ENCODE results near the gene FBLL1.

The FBLL1 gene

DNA sequence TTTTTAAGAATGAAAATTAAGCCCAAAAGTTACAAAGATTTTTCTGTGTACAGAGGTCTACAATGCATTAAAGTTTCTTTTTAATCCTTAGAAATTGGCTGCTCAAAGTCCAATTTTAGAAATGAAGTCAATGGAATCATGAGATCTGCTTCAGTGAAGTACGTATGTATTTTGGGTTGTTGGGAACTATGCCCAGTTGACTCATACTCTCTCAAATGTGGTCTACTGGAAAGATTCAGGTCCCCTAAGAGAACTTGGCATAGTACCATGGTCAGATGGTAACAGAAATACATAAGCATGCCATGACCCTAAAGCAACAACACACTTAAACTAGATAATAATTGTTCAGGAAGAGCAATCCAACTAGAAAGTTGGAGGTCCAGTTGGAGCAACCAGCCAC, 23.0 kb downstream of the FBLL1 start:
- no peak for DNase-seq
- Histone ChIP-seq H3K27ac (ENCODE audit: insufficient read depth in 1 of 2, low read depth in 1 of 2, low read length in 2 of 2, poor library complexity in 1 of 2, severe bottlenecking in 2 of 2) (no peak overlapping the region), H3K4me3 (ENCODE audit: control insufficient read depth in 1 of 7, extremely low read depth in 1 of 7, insufficient read depth in 4 of 7, low read depth in 2 of 7, low read length in 6 of 7) (no peak overlapping the region), H3K4me1 (ENCODE audit: control extremely low read depth in 1 of 4, control insufficient read depth in 4 of 4, insufficient read depth in 4 of 4, low read length in 3 of 4) (no peaks in the 10 kb centered on the region), H3K27me3 (replicated peaks in 2 of 5; ENCODE audit: control insufficient read depth in 4 of 5, insufficient read depth in 5 of 5, low read length in 4 of 5) (no peaks in the 10 kb centered on the region), H3K9me3 (ENCODE audit: control extremely low read depth in 1 of 5, control insufficient read depth in 4 of 5, insufficient read depth in 2 of 5, low read depth in 1 of 5, low read length in 4 of 5) (no peaks in the 10 kb centered on the region), H3K36me3 (ENCODE audit: control insufficient read depth in 4 of 4, insufficient read depth in 4 of 4, low read length in 3 of 4) (peaks cover 21 to 65% (median 32%) of the 10 kb centered on the region in 4 experiments)
- POLR2A ChIA-PET: no interaction called here
- WGBS (ENCODE audit: insufficient coverage): no CpG with 5 or more reads among the region's 1 CpG
- CTCF ChIA-PET: no interaction called here

DNA sequence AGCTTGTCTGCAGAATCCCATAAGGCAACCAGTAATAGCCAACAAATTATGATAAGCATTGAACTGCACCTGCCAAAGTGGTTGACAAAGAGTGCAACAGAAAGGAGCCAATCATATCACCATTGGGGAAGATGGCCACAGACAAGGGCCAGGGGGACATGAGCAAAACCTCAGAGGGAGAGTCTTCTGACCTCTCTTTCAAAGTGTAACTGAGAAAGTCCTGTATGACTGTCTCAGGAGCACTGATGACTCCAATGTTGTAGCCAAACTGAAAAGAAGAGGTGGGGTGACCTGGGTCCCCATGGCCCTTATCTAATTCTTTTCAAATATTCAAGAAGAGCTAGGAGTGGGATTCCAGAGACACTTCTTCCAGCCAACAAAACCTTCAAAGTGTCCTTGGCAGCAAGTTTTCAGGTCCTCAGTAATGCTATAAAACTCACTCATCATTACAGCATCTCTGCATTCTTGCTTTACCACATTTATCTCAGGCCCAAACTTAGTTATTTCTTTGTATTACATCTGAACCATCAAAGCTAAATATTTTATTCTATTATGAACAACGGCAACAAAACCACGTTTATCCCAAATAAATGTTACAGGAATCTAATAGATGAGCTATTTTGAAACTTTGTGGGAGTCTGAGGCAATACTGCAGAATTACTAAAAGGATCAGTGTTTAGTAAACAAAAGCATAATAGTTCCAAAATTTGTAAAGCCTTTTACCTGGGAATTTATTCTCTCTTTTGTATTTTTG, 24.4 kb downstream of the FBLL1 start:
- Histone ChIP-seq H3K27me3 (replicated peaks in 2 of 5; ENCODE audit: control insufficient read depth in 4 of 5, insufficient read depth in 5 of 5, low read length in 4 of 5) (no peaks in the 10 kb centered on the region), H3K4me3 (ENCODE audit: control insufficient read depth in 1 of 7, extremely low read depth in 1 of 7, insufficient read depth in 4 of 7, low read depth in 2 of 7, low read length in 6 of 7) (no peak overlapping the region), H3K9me3 (ENCODE audit: control extremely low read depth in 1 of 5, control insufficient read depth in 4 of 5, insufficient read depth in 2 of 5, low read depth in 1 of 5, low read length in 4 of 5) (no peaks in the 10 kb centered on the region), H3K4me1 (ENCODE audit: control extremely low read depth in 1 of 4, control insufficient read depth in 4 of 4, insufficient read depth in 4 of 4, low read length in 3 of 4) (no peaks in the 10 kb centered on the region), H3K36me3 (ENCODE audit: control insufficient read depth in 4 of 4, insufficient read depth in 4 of 4, low read length in 3 of 4) (peaks cover 25 to 67% (median 37%) of the 10 kb centered on the region in 4 experiments), H3K27ac (ENCODE audit: insufficient read depth in 1 of 2, low read depth in 1 of 2, low read length in 2 of 2, poor library complexity in 1 of 2, severe bottlenecking in 2 of 2) (no peak overlapping the region)
- ChIA-PET CTCF (no interaction called here), POLR2A (no interaction called here)
- no CpG with 5 or more reads among the region's 2 CpGs for WGBS (ENCODE audit: insufficient coverage)
- no peak for DNase-seq

DNA sequence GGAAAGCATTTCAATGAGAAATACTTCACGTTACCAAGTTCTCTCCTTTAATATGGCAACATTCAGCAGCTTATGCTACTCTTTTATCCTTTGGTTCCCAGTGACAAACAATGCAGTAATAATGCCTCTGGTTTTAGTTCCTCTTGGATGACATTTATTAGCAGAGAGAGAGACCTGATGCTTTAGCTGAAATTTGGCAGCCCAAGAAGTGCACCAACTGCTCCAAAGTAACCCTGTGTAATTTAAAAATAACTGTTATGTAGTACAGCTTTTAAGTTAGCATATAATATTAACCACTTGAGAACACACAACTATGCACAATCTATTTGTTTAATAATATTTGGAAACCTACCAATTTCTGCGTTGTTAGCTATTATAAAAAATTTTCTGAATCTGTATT, 28.3 kb downstream of the FBLL1 start:
- H3K27ac ChIP-seq (ENCODE audit: insufficient read depth in 1 of 2, low read depth in 1 of 2, low read length in 2 of 2, poor library complexity in 1 of 2, severe bottlenecking in 2 of 2): no peak overlapping the region
- peaks cover 32 to 80% (median 55%) of the 10 kb centered on the region in 4 experiments for H3K36me3 ChIP-seq (ENCODE audit: control insufficient read depth in 4 of 4, insufficient read depth in 4 of 4, low read length in 3 of 4)
- no peaks in the 10 kb centered on the region for H3K27me3 ChIP-seq (replicated peaks in 2 of 5; ENCODE audit: control insufficient read depth in 4 of 5, insufficient read depth in 5 of 5, low read length in 4 of 5)
- DNase-seq: no peak
- no peak overlapping the region for H3K4me3 ChIP-seq (ENCODE audit: control insufficient read depth in 1 of 7, extremely low read depth in 1 of 7, insufficient read depth in 4 of 7, low read depth in 2 of 7, low read length in 6 of 7)
- no peaks in the 10 kb centered on the region for H3K9me3 ChIP-seq (ENCODE audit: control extremely low read depth in 1 of 5, control insufficient read depth in 4 of 5, insufficient read depth in 2 of 5, low read depth in 1 of 5, low read length in 4 of 5)
- CTCF ChIA-PET: interaction anchor here (0.8 kb wide), 1 partner anchor 13 kb away, joined by 3 read pairs; no protein-coding TSS in a partner anchor
- no CpG with 5 or more reads among the region's 2 CpGs for WGBS (ENCODE audit: insufficient coverage)
- POLR2A ChIA-PET: no interaction called here
- H3K4me1 ChIP-seq (ENCODE audit: control extremely low read depth in 1 of 4, control insufficient read depth in 4 of 4, insufficient read depth in 4 of 4, low read length in 3 of 4): no peaks in the 10 kb centered on the region

DNA sequence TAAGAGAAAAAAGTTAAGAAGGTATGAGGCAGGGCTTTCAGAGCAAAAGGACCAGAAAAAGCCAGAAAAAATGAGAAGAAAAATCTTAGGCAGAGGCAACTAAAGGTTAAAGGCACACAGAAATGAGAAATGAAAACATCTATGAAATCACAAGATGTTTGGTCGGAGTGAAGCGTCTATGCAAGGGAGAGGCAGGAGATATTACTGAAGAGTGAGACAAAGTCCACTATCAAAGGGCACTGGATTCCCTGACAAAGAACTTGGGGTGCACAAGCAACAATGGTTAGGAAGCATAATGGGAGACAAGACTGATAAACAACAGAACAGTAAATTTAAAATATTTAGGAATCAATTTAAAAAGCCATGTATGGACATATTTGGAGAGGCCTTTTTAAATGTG, 33.2 kb downstream of the FBLL1 start:
- CTCF ChIA-PET: no interaction called here
- H3K27ac ChIP-seq (ENCODE audit: insufficient read depth in 1 of 2, low read depth in 1 of 2, low read length in 2 of 2, poor library complexity in 1 of 2, severe bottlenecking in 2 of 2): no peak overlapping the region
- 100% methylated on average over 2 of the region's 2 CpGs for WGBS (ENCODE audit: insufficient coverage)
- no peak overlapping the region for H3K4me3 ChIP-seq (ENCODE audit: control insufficient read depth in 1 of 7, extremely low read depth in 1 of 7, insufficient read depth in 4 of 7, low read depth in 2 of 7, low read length in 6 of 7)
- no peaks in the 10 kb centered on the region for H3K27me3 ChIP-seq (replicated peaks in 2 of 5; ENCODE audit: control insufficient read depth in 4 of 5, insufficient read depth in 5 of 5, low read length in 4 of 5)
- DNase-seq: no peak
- POLR2A ChIA-PET: no interaction called here
- H3K36me3 ChIP-seq (ENCODE audit: control insufficient read depth in 4 of 4, insufficient read depth in 4 of 4, low read length in 3 of 4): peaks cover 27 to 80% (median 53%) of the 10 kb centered on the region in 4 experiments
- no peaks in the 10 kb centered on the region for H3K4me1 ChIP-seq (ENCODE audit: control extremely low read depth in 1 of 4, control insufficient read depth in 4 of 4, insufficient read depth in 4 of 4, low read length in 3 of 4)
- H3K9me3 ChIP-seq (ENCODE audit: control extremely low read depth in 1 of 5, control insufficient read depth in 4 of 5, insufficient read depth in 2 of 5, low read depth in 1 of 5, low read length in 4 of 5): no peaks in the 10 kb centered on the region

DNA sequence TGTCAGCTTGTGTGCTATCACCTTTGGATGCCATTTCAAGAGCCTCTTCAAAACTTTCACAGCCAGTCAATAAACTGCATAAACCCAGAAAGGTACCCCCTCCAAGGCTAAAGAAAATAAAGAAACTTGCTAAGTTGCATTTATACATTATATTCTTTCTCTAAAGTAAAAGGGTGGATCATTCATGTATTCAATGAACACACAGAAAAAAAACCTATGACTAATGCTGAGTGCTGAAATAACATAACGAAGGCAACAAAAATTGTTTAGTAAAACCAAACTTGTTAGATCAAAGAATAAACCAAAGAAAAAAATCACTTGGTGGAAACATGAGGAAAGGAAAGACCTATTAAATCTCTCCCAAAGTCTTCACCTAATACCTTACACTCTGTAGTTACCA, 34.9 kb downstream of the FBLL1 start:
- peaks cover 27 to 79% (median 53%) of the 10 kb centered on the region in 4 experiments for H3K36me3 ChIP-seq (ENCODE audit: control insufficient read depth in 4 of 4, insufficient read depth in 4 of 4, low read length in 3 of 4)
- CTCF ChIA-PET: no interaction called here

DNA sequence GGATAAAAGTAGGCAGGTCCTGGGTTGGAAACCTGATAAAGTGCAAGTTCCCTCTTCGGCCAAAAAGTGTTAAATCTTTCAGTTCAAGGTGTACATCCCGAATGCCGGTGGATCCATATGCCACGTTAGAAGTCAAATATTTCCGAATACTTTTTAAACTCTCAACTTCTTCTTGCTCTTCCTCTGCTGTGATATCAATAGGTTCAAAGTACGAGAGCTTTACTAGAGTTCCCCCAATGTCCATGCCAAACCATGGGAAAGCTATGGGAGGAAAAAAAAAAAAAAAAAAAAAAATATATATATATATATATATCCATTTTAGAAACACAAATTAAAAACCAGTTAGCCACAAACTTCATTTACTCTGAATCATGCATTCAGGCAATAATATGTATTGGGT, 39.6 kb downstream of the FBLL1 start:
- no peak for DNase-seq
- WGBS (ENCODE audit: insufficient coverage): 92% methylated on average over 5 of the region's 6 CpGs
- Histone ChIP-seq H3K4me1 (ENCODE audit: control extremely low read depth in 1 of 4, control insufficient read depth in 4 of 4, insufficient read depth in 4 of 4, low read length in 3 of 4) (no peaks in the 10 kb centered on the region), H3K4me3 (ENCODE audit: control insufficient read depth in 1 of 7, extremely low read depth in 1 of 7, insufficient read depth in 4 of 7, low read depth in 2 of 7, low read length in 6 of 7) (no peak overlapping the region), H3K27ac (ENCODE audit: insufficient read depth in 1 of 2, low read depth in 1 of 2, low read length in 2 of 2, poor library complexity in 1 of 2, severe bottlenecking in 2 of 2) (no peak overlapping the region), H3K9me3 (ENCODE audit: control extremely low read depth in 1 of 5, control insufficient read depth in 4 of 5, insufficient read depth in 2 of 5, low read depth in 1 of 5, low read length in 4 of 5) (no peaks in the 10 kb centered on the region), H3K36me3 (ENCODE audit: control insufficient read depth in 4 of 4, insufficient read depth in 4 of 4, low read length in 3 of 4) (peaks cover 19 to 44% (median 31%) of the 10 kb centered on the region in 4 experiments), H3K27me3 (replicated peaks in 2 of 5; ENCODE audit: control insufficient read depth in 4 of 5, insufficient read depth in 5 of 5, low read length in 4 of 5) (no peaks in the 10 kb centered on the region)
- POLR2A ChIA-PET: no interaction called here
- CTCF ChIA-PET: no interaction called here

More for the DNA sequence above, 34.9 kb downstream of the FBLL1 start:
- WGBS (ENCODE audit: insufficient coverage): no CpG with 5 or more reads among the region's 1 CpG
- Histone ChIP-seq H3K9me3 (ENCODE audit: control extremely low read depth in 1 of 5, control insufficient read depth in 4 of 5, insufficient read depth in 2 of 5, low read depth in 1 of 5, low read length in 4 of 5) (no peaks in the 10 kb centered on the region), H3K4me1 (ENCODE audit: control extremely low read depth in 1 of 4, control insufficient read depth in 4 of 4, insufficient read depth in 4 of 4, low read length in 3 of 4) (no peaks in the 10 kb centered on the region), H3K27ac (ENCODE audit: insufficient read depth in 1 of 2, low read depth in 1 of 2, low read length in 2 of 2, poor library complexity in 1 of 2, severe bottlenecking in 2 of 2) (no peak overlapping the region), H3K27me3 (replicated peaks in 2 of 5; ENCODE audit: control insufficient read depth in 4 of 5, insufficient read depth in 5 of 5, low read length in 4 of 5) (no peaks in the 10 kb centered on the region), H3K4me3 (ENCODE audit: control insufficient read depth in 1 of 7, extremely low read depth in 1 of 7, insufficient read depth in 4 of 7, low read depth in 2 of 7, low read length in 6 of 7) (no peak overlapping the region)
- no peak for DNase-seq
- POLR2A ChIA-PET: no interaction called here

DNA sequence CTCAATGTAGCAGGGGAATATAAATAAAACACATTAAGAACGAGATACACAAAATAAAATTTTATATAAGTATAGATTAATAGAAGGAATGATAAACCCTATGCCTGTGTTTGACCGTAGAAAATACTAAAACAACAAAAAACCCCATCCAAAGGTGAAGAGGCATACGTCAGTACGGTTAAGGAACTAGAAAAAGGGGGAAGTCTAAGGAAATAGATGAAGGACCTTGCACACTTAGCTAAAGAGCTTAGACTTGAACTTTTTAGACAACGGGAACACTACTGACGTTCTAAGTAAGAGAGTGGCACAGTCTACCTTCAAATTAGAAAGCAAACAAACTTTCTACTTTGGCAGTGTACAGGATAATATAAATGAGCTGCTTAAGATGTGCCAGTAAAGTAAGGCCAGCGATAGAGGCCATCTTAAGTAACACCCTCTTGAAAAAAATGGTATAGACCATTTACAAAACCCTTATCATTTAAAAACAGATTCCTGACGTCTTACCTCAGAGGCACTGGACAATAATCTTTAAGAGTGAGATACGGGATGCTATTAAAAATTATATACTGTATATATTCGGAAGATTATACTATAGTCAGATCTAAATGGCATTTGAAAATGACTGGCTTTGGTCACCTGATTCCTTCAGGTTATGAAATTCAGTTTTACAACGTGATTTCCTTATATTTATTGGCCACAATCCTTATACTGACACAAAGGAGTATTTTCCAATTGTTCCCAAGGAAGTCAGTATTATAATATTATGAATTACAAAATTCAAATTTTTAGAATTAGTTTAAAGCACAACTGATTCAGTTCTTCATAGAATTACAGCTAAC, 41.6 kb downstream of the FBLL1 start:
- no peaks in the 10 kb centered on the region for H3K9me3 ChIP-seq (ENCODE audit: control extremely low read depth in 1 of 5, control insufficient read depth in 4 of 5, insufficient read depth in 2 of 5, low read depth in 1 of 5, low read length in 4 of 5)
- H3K4me1 ChIP-seq (ENCODE audit: control extremely low read depth in 1 of 4, control insufficient read depth in 4 of 4, insufficient read depth in 4 of 4, low read length in 3 of 4): peaks cover 0 to 3% (median 2%) of the 10 kb centered on the region in 4 experiments
- H3K36me3 ChIP-seq (ENCODE audit: control insufficient read depth in 4 of 4, insufficient read depth in 4 of 4, low read length in 3 of 4): peaks cover 16 to 37% (median 25%) of the 10 kb centered on the region in 4 experiments
- ChIA-PET CTCF (no interaction called here), POLR2A (no interaction called here)
- H3K27me3 ChIP-seq (replicated peaks in 2 of 5; ENCODE audit: control insufficient read depth in 4 of 5, insufficient read depth in 5 of 5, low read length in 4 of 5): no peaks in the 10 kb centered on the region
- DNase-seq: peak in 2 of 3 donors; percentile 10 to 40
- H3K4me3 ChIP-seq (ENCODE audit: control insufficient read depth in 1 of 7, extremely low read depth in 1 of 7, insufficient read depth in 4 of 7, low read depth in 2 of 7, low read length in 6 of 7): no peak overlapping the region
- 80% methylated on average over 1 of the region's 11 CpGs for WGBS (ENCODE audit: insufficient coverage)
- H3K27ac ChIP-seq (ENCODE audit: insufficient read depth in 1 of 2, low read depth in 1 of 2, low read length in 2 of 2, poor library complexity in 1 of 2, severe bottlenecking in 2 of 2): no peak overlapping the region
